Activated CD4-positive, CD25-positive, alpha-beta regulatory T cell (primary cell): ENCODE results near the gene PACSIN1.

Experiments
- DNase-seq, 4 experiments: peaks; one replicate each; lab custom pipeline; 2025; lab: John Stamatoyannopoulos, UW

The PACSIN1 gene

DNA sequence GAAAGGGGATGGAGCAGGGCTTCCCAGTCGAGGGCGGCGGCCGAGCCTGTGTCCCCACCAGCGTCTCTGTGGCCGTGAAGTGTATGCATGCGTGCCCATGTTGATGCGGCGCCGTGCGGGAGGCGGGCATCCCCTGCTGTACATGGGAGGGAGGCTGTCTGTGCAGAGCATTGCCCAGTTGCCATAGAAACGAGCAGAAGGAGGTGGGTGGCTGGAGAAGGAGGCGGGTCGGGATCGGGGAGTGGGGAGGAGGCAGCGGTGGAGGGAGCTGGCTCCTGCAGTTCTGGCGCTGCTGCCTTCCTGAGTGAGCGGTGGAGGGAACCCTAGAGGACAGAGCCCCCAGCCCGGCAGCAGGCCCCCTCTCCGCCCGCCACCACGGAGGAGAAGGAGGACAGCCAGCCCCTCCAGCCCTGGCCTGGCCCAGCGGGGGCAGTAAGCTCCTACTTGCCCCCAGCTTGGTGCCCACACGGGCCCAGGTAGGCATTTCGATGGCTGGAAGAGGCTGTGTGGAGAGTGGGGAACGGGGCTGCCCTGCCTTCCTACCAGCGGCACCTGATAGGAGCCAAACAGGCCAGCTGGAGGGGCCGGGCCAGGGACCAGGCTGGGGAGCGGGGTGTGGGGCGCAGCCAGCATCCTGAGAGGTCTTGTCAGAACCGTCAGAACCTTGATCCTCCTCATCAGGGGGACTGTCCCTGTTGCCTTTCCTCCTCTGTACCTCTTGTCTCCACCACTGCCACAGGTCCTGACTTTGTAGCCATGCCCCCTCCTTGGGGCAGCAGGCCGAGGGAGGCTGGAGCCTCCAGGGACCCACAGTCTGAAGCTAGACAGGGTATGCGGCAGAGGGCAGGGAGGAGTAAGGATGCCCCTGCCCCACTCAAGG, 49.0 kb downstream of the PACSIN1 start:
- no peak for DNase-seq

DNA sequence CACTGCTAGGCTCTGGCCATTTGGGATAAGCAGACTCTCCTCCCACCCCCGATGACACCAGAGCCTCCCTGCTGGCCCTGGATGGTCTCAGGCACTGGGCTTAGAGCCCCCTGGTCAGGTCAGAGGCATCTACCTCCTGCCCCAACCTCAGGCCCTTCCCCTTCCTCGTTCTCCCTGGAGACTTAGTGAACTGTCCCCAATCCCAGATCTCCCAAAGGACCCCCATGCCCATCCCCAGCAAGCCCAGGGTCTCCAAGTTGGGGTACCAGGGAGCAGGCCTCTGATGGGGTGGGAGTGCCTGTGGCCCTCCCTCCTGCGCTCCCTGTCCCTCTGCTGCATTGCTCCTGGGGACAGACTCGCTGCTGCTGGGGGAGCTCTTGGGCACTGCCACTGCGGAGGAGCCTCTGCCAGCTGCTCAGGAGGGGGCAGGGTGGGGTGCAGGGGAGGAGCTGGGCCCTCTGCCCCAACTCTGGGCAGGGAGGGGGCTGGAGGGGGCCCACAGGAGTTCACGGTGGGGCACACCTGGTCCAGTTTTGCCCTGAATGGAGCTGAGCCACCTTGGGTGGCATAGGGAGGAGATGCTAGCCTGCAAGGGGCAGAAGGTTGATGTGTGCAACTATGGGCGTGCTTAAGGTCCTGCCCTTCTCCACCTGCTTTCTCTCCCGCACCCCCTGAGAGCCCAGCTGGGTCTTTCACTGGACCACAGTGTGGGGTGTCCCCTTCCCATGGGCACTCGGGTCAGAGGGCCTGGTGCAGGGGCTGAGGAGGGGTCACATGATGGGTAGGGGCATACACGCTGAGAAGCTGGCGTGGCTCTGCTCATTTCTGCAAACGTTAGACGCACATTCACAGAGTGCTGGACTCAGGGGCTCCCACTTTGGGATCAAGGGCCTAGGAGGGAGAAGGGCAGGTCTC, 49.9 kb downstream of the PACSIN1 start:
- DNase-seq, result no peak

GRCh38 chr6:34516391-34517324, 50.8 kb downstream of the PACSIN1 start:
- DNase-seq, result no peak

GRCh38 chr6:34517461-34517881, 51.6 kb downstream of the PACSIN1 start:
- no peak for DNase-seq

DNA sequence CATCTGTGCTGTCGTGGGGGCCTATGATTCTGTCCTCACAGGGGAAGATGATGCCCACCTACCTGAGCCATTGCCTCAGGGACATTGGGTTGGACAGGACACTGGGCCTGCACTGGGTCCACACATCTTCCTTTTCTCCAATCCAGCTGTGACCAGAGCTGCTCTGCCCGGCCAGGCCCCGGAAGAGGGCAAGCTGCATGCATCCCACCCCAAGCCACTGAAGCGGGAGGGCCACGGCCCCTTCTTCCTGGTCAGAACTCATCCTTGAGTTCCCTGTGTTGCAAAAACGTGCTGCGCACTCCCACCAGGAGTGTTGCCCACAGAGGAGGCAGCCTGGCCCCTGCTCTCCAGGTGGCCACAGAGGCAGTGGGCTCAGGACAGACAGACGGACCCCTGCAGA, 52.1 kb downstream of the PACSIN1 start:
- no peak for DNase-seq

DNA sequence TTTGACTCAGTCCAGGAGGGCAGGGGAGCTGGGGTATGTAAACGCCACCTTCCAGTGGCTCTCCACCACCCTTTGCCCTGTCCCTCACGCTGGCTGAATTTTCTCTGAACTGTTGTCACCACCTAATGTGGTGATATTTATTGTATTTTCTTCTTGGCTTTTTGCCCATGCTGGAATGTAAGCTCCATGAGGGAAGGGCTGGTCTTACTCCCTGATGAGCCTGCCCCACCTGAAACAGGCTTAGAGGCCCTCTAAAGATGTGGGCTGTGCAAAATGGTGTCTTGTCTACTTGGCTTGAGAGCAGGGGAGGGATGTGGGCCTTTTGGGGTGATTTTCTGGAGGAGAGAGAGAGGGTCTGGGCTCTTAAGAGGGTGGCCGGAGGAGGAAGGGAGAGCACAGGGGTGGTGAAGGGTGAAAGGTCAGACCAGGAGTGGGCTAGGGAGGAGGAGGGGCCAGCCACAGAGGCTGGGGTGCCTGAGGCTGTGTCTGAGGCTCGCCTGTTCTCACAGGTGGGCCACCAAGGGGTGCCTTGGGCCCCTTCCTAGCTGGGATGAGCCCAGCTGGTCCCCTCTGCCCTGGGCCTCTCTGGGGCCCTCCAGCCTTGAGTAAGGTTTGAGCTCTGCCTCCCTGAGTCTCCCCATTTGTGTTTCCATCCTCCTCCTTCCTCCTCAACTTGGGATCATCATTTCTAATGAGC, 52.9 kb downstream of the PACSIN1 start:
- no peak for DNase-seq

DNA sequence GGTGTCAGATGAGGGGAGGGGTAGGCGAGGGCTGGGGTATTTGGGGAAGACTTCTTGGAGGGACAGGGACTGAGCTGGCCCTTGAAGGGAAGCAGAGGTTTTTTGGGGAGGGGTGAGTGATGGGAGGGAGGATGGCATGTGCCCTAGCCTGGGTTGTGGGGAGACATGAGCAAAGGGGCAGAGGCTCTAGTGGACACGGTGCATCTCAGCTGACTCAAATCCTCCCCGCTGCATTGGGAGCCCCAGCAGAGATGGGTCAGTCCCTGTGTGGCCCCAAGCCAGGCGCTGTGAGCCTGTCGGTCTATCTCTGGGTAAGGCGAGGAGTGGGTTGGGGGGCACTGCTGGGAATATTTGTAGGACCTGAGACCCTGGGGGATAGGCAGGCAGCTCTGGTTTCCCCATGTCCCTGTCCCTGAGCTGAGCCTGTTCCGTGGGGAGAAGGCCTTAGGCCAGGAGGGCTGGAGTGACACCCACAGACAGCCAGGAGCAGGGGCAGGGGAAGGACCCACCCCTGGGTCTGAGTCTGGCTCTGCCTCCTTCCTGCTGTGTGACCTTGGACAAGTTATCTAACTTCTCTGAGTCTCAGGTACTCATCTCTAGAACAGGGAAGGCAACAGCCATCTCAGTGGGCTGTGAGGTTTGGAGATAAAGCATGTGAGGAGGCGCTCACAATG, 54.2 kb downstream of the PACSIN1 start:
- DNase-seq, result no peak

DNA sequence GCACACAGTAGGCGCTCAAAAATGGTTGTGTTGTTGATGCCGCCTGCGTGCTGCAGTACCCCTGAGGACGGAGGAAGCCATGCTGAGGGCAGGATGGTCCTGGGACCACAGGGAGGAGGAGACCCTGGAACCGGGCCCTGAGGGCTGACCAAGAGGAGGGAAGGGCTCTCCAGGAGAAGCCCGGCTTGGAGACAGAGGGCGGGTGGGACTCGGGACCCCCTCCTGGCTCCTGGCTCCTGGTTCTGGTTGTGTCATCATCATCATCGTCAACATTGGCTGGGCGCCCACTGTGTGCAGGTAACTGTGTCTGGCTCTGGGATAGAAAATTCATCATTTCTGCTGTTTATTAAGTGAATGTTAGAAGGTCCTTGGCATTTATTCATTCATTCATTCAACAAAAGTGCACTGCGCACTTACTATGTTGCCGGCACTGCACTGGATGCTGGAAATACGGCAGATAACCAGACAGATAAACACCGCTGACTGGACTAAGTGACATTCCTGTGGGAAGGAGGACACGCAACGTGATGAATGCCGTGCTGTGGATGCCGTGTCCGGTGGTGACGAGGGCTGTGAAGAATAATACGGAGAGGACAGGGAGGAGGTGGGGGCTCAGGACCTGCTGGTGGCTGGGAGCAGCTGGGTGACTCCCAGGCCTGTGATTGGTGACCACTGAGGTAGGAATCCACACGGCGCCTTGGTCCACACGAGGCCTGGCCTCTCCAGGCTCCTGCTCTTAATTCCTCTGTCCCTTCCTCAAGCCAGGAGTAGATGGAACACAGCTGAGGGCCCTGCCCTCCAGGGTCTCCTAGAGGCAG, 55.0 kb downstream of the PACSIN1 start:
- DNase-seq, result no peak

- no peak for DNase-seq
Measured at GRCh38 chr6:34521463-34522285, 55.8 kb downstream of the PACSIN1 start.

- no peak for DNase-seq
Measured at GRCh38 chr6:34522761-34523160, 56.9 kb downstream of the PACSIN1 start.

DNA sequence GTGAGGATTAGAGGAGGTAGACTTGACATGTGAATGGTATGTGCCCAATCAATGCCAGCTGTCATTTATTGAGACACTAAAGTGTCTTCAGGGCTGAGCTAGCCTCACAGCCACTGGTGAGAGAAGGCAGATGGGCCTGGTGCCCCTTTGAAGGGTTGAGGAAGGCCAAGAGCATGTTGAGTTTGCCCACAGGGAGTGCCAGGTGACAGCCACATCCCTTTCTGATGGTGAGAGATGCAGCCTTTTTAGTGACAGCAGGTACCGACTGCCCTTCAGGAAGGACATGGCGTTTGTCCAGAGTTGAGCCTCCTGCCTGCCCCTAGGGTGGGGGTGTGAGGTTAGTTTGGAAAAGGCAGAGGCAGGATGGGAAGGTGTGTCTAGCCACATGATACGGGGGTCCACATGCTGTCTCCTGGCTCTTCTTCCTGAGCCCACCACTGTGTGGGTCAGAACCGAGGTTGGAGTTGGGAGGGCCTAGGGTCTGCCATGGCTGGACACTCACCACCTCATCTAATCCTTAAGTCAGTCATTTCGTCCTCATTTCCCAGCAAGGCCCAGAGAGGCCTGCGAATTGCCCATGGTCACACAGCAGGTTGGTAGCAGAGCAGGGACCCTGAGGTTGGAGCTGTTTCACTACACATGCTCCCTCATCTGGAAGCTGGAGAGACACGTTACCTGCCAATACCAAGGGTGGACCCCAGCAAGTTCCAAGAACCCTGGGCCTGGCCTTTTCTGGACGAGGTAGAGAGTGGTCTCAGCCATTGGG, 57.7 kb downstream of the PACSIN1 start:
- no peak for DNase-seq

GRCh38 chr6:34524499-34524898, 58.6 kb downstream of the PACSIN1 start:
- no peak for DNase-seq

GRCh38 chr6:34524971-34525370, 59.1 kb downstream of the PACSIN1 start:
- no peak for DNase-seq

DNA sequence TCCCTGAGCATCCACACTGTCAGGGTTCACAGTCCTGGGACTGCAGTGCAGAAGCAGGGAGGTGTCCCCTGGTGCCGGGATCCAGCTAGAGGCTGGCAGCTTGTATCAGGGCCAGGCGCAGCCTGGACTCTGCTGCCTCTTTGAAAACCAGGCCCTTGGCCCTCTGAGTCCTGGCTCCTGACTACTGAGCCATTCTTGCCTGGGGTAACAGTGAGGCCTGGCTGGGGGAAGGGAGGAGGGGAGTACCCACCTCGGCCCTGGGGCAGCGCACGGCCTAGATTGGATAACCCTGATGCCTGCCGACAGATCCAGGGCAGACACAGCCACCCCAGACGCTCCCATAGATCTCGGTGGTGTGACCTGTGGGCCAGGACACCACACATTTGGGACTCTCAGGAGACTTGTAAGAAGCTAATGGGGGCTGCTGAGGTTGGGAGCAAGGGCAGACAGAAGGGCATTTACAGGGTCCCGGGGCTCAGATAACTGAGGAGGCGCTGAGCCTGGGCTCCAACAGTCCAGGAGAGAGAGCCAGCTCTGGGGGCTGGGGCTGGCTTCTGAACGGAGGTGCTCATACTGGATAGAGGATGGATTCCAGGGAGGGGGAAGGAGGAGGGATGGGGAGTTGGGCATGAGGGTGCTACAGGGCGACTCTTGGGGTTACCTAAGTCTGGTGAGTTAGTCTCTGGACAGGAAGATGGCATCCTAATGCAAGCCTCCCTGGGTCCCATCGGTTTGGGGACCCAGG, 59.7 kb downstream of the PACSIN1 start:
- no peak for DNase-seq

GRCh38 chr6:34526241-34526972, 60.5 kb downstream of the PACSIN1 start:
- DNase-seq, result no peak

DNA sequence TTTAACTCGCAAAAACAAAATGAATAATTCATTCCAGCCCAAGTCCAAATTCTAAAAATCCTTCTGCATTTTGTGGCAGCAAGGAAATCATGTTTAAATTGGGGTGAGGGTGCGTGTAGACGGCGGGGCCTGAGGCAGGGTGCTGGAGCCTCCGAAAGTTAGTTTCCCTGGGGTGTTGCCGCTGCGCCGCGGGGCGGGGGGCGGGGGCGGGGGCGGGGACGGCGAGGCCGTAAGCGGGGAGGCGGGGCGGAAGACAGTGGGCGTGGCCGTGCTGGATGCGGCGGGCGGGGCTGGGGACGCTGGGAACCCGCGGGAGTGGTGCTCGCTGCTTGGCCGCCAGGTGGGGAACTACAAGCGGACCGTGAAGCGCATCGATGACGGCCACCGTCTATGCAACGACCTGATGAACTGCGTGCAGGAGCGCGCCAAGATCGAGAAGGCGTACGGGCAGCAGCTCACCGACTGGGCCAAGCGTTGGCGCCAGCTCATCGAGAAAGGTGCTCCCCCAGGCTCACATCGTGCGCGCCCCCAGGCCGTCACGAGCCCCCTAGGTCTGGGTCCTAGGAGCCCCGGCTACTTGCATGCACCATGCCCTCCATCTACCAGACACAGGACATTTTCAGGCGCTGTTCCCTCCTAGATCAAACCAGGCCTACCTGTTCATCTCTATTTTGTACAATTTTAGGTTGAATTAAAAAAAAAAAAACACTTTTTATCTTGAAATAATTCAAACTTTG, 61.3 kb downstream of the PACSIN1 start:
- peak; percentile 91 to 94 (median 94) for DNase-seq
